ENCODE results near the gene CELF4.

The CELF4 gene

DNA sequence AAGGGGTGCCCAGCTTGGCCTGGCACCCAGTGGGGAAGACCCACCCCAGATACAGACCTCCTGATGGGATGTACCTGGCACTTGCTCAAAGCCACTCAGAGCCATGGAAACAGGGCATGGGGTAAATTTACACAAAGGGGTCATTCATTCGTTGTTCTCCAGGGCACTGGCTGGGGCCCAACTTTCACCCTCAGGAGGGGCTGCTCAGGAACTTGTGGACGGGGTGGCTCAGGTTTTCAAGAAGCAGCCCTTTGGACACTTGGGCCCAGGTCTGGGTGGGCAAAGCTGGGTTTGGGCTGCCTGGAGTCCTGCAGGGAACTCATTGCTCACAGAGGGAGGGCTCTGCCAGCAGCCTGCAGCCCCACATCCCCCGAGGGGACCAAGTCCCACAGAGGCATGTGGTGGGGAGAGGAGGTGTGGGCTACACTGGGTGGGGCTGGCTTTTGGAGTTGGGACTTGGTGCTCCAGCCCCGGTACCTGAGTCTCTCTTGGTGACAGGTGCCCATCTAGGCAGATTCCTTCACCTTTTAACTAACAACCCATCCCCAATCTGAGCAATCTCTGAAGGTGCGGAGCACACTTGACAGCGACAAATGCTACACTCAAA lies 172.3 kb downstream of the CELF4 start:
- no peak overlapping the region for H3K4me3 ChIP-seq

DNA sequence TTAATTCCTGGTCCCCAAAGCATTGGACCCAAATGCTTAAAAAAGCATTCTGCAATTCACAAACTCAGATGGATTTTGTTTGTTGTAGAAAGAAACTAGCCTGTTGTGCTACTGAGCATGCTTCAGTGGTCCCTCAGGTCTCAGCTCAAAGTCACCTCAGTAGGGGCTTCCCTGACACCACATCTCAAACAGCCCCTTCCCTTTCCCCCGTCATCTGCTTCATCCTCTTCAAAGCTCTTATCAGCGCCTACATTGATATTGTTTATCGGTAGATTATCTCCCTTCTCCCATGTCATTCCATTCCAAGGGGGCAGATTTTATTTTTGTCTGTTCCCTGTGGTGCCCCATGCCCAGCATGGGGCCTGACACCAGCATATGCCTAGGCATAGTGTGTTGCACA lies 172.9 kb downstream of the CELF4 start:
- no peak for DNase-seq (ENCODE audit: low read depth, low spot score)
- H3K27ac ChIP-seq, result no peak overlapping the region
- no peaks in the 10 kb centered on the region for H3K36me3 ChIP-seq (ENCODE audit: insufficient read depth, low read length)
- H3K4me3 ChIP-seq, result no peak overlapping the region
- no peaks in the 10 kb centered on the region for H3K9me3 ChIP-seq (ENCODE audit: low read depth, low read length)
- TF ChIP-seq POLR2AphosphoS5 (IDR thresholded peaks at IDR 0.05; ENCODE audit: borderline replicate concordance, low read depth, low read length) (no peak), EZH2 (IDR thresholded peaks at IDR 0.05) (no peak), FOXP2 (optimal IDR thresholded peaks at IDR 0.05; ENCODE audit: control extremely low read depth, extremely low read length, insufficient read depth) (no peak)
- H3K9ac ChIP-seq (ENCODE audit: insufficient read length), result no peak overlapping the region

More for the DNA sequence above, 172.3 kb downstream of the CELF4 start:
- DNase-seq (ENCODE audit: low read depth, low spot score), result no peak
- Histone ChIP-seq H3K9ac (ENCODE audit: insufficient read length) (no peak overlapping the region), H3K9me3 (ENCODE audit: low read depth, low read length) (no peaks in the 10 kb centered on the region), H3K27ac (no peak overlapping the region), H3K36me3 (ENCODE audit: insufficient read depth, low read length) (no peaks in the 10 kb centered on the region)
- TF ChIP-seq POLR2AphosphoS5 (IDR thresholded peaks at IDR 0.05; ENCODE audit: borderline replicate concordance, low read depth, low read length) (no peak), EZH2 (IDR thresholded peaks at IDR 0.05) (no peak), FOXP2 (optimal IDR thresholded peaks at IDR 0.05; ENCODE audit: control extremely low read depth, extremely low read length, insufficient read depth) (no peak)

DNA sequence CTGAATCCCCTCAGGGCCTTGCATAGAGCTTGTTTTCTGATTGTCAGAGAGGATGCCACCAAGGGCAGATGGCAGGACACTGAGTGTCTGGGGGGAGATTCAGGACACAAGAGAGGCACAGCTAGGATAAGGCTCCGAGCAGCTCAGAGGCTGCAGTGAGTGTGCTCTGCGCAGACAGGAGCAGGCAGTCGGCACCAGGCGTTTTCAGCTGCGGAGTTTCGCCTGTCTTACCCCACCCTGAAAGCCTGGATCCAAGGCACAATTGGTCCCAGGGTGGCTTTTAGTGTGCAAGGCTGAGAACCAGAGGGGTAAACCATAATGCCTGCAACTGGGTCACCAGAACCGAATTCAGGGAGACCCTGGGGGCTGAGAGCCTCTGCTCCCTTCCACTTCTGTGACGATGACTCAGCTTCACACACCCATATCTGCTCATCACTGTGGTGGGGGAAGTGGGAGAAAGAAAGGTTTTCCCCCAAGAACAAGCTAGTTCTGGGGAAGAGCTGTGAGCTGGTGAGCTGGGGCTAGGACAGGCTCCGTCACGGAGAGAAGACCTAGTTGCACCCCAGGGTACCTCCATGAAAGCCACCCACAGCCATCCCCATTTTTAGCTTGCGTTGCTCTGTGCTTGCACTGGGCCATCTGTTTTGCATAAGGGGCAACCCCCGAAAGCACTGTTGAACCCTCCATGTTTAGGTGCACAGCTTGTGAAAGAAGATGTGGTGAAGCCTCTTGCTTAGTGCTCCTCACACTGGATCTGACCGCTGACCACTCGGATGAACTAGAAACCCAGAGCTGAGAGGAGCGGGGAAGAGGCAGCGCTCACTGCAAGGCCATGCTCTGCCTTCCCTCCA lies 173.7 kb downstream of the CELF4 start:
- no peak overlapping the region for H3K9ac ChIP-seq (ENCODE audit: insufficient read length)
- H3K4me3 ChIP-seq, result no peak overlapping the region
- no peak for DNase-seq (ENCODE audit: low read depth, low spot score)
- no peaks in the 10 kb centered on the region for H3K9me3 ChIP-seq (ENCODE audit: low read depth, low read length)
- H3K36me3 ChIP-seq (ENCODE audit: insufficient read depth, low read length), result no peaks in the 10 kb centered on the region
- no peak overlapping the region for H3K27ac ChIP-seq
- TF ChIP-seq POLR2AphosphoS5 (IDR thresholded peaks at IDR 0.05; ENCODE audit: borderline replicate concordance, low read depth, low read length), result no peak
- no peak for TF ChIP-seq EZH2 (IDR thresholded peaks at IDR 0.05)
- no peak for TF ChIP-seq FOXP2 (optimal IDR thresholded peaks at IDR 0.05; ENCODE audit: control extremely low read depth, extremely low read length, insufficient read depth)

DNA sequence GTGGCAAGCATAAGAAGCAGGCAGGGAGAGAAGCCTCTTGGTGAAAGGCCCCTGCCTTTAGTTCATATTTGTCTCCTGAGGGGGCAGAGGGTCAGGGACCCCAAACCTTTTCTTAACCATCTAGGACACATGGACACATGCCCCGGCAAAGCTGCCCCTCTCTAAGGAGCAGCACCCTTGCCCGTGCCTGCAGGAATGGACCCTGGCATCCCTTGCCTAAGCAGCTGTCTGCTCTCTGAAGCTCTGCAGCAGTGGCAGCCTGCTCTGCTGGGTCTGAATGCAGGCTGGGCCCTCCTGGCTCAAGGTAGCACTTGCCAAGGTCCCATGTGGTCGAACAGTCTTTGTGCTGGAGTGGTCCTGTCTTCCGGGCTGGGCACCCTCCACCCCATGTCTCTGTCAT lies 174.4 kb downstream of the CELF4 start:
- no peaks in the 10 kb centered on the region for H3K9me3 ChIP-seq (ENCODE audit: low read depth, low read length)
- no peak for TF ChIP-seq EZH2 (IDR thresholded peaks at IDR 0.05)
- TF ChIP-seq POLR2AphosphoS5 (IDR thresholded peaks at IDR 0.05; ENCODE audit: borderline replicate concordance, low read depth, low read length), result no peak
- no peak for TF ChIP-seq FOXP2 (optimal IDR thresholded peaks at IDR 0.05; ENCODE audit: control extremely low read depth, extremely low read length, insufficient read depth)
- no peak for DNase-seq (ENCODE audit: low read depth, low spot score)
- no peaks in the 10 kb centered on the region for H3K36me3 ChIP-seq (ENCODE audit: insufficient read depth, low read length)
- no peak overlapping the region for H3K9ac ChIP-seq (ENCODE audit: insufficient read length)
- H3K4me3 ChIP-seq, result no peak overlapping the region
- no peak overlapping the region for H3K27ac ChIP-seq

DNA sequence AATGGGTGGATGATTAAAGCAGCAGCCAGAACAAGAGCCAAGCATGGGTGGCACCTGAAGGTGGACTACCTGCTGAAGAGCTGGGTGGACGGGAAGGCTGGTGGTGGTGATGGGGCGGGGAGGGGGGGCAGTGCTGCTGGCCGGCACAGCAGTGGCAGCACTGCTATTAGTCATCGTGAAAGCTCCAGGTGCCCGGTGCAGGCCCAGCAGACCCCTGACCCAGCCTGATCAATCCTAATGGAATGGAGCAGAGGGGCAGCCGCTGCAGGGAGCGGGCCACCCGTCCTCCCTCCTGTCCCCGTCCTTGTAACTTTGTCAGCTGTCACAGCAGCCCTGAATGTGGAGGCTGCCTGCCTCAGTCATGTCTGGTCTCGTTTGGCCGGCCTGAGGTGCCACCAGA lies 174.9 kb downstream of the CELF4 start:
- H3K9me3 ChIP-seq (ENCODE audit: low read depth, low read length), result no peaks in the 10 kb centered on the region
- H3K9ac ChIP-seq (ENCODE audit: insufficient read length), result no peak overlapping the region
- H3K4me3 ChIP-seq, result no peak overlapping the region
- H3K36me3 ChIP-seq (ENCODE audit: insufficient read depth, low read length), result no peaks in the 10 kb centered on the region
- H3K27ac ChIP-seq, result no peak overlapping the region
- no peak for TF ChIP-seq EZH2 (IDR thresholded peaks at IDR 0.05)
- no peak for TF ChIP-seq POLR2AphosphoS5 (IDR thresholded peaks at IDR 0.05; ENCODE audit: borderline replicate concordance, low read depth, low read length)
- no peak for TF ChIP-seq FOXP2 (optimal IDR thresholded peaks at IDR 0.05; ENCODE audit: control extremely low read depth, extremely low read length, insufficient read depth)
- no peak for DNase-seq (ENCODE audit: low read depth, low spot score)

DNA sequence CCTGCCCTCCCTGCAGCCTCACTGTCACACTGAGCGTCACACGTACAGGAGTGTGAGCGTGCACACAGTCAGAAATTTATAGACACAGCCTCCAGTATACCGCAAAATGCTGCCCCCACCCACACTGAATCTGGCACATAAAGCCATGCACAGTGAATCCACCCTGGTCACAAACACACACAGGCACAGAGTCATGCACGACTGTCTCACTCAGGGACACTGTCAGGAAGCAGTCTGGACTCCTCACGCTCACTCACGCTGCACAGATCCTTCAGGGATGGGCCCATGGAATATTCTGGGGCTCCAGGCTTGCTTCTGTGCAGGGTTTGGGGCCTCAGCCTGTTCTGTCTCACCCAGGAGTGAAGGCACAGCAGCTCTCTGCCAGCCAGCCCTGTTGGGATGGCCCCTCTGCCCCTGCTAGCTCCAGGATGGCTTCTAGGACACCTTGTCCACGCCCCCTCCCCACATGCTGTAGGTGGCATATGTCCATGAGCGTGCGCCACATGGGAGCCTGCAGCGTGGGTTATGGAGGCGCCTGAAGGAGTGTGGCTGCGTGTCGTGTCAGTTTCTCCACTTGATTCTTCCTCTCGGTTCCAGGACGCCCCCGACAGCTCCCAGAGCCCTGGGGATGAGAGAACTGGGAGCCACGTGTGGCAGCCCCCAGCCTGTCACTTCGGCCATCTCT lies 175.8 kb downstream of the CELF4 start:
- TF ChIP-seq EZH2 (IDR thresholded peaks at IDR 0.05) (no peak), FOXP2 (optimal IDR thresholded peaks at IDR 0.05; ENCODE audit: control extremely low read depth, extremely low read length, insufficient read depth) (no peak), POLR2AphosphoS5 (IDR thresholded peaks at IDR 0.05; ENCODE audit: borderline replicate concordance, low read depth, low read length) (no peak)
- no peaks in the 10 kb centered on the region for H3K36me3 ChIP-seq (ENCODE audit: insufficient read depth, low read length)
- no peak overlapping the region for H3K4me3 ChIP-seq
- H3K9ac ChIP-seq (ENCODE audit: insufficient read length), result no peak overlapping the region
- DNase-seq (ENCODE audit: low read depth, low spot score), result no peak
- H3K9me3 ChIP-seq (ENCODE audit: low read depth, low read length), result no peaks in the 10 kb centered on the region
- H3K27ac ChIP-seq, result no peak overlapping the region

DNA sequence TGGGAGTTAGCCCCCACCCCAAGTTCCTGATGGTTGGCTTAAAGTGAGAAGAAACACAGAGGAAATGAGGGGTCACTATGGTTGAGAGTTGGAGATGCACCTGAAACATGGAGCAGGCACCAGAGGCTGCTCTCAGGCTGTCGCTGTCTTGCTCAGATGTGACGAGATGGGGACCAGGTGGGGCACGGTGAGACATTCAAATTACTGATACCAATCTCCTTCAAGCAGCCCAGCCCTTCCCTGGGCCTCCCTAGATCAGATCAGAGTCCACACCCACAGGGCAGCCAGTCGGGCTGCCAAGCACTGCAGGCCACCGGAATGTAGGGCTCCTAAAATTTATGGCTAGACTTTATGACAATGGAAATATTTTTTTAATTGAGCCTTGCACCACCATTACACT lies 176.6 kb downstream of the CELF4 start:
- Histone ChIP-seq H3K9ac (ENCODE audit: insufficient read length) (no peak overlapping the region), H3K36me3 (ENCODE audit: insufficient read depth, low read length) (no peaks in the 10 kb centered on the region), H3K4me3 (no peak overlapping the region), H3K9me3 (ENCODE audit: low read depth, low read length) (no peaks in the 10 kb centered on the region), H3K27ac (no peak overlapping the region)
- no peak for DNase-seq (ENCODE audit: low read depth, low spot score)
- TF ChIP-seq FOXP2 (optimal IDR thresholded peaks at IDR 0.05; ENCODE audit: control extremely low read depth, extremely low read length, insufficient read depth) (no peak), EZH2 (IDR thresholded peaks at IDR 0.05) (no peak), POLR2AphosphoS5 (IDR thresholded peaks at IDR 0.05; ENCODE audit: borderline replicate concordance, low read depth, low read length) (no peak)

DNA sequence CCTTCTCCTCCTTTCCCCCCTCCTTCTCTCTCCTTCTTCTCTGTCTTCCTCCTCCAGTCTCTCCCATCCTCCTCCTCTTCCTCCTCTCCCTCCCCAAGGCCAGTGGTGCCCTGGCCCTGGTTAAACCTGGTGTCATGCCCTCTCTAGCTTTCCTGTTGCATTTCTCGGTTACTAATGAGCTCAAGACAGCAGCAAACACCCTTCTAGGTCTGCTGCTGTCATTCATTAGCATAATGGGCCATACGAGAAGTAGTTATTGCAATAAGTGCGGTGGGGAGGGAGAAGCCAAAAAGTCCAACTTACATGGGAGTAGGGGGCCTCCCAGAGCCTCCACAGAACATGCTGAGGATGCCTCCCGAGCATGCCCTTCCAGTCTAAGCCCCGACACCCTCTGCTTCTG lies 177.2 kb downstream of the CELF4 start:
- no peak overlapping the region for H3K27ac ChIP-seq
- H3K36me3 ChIP-seq (ENCODE audit: insufficient read depth, low read length), result no peaks in the 10 kb centered on the region
- TF ChIP-seq EZH2 (IDR thresholded peaks at IDR 0.05) (no peak), POLR2AphosphoS5 (IDR thresholded peaks at IDR 0.05; ENCODE audit: borderline replicate concordance, low read depth, low read length) (no peak), FOXP2 (optimal IDR thresholded peaks at IDR 0.05; ENCODE audit: control extremely low read depth, extremely low read length, insufficient read depth) (no peak)
- no peak overlapping the region for H3K4me3 ChIP-seq
- H3K9ac ChIP-seq (ENCODE audit: insufficient read length), result no peak overlapping the region
- H3K9me3 ChIP-seq (ENCODE audit: low read depth, low read length), result no peaks in the 10 kb centered on the region
- no peak for DNase-seq (ENCODE audit: low read depth, low spot score)

All from SK-N-MC (cell line).